ENCODE measurements around the gene PLCB4.

- no peak for TF ChIP-seq POLR2A (IDR thresholded peaks at IDR 0.05)
- TF ChIP-seq, protein P1, sequence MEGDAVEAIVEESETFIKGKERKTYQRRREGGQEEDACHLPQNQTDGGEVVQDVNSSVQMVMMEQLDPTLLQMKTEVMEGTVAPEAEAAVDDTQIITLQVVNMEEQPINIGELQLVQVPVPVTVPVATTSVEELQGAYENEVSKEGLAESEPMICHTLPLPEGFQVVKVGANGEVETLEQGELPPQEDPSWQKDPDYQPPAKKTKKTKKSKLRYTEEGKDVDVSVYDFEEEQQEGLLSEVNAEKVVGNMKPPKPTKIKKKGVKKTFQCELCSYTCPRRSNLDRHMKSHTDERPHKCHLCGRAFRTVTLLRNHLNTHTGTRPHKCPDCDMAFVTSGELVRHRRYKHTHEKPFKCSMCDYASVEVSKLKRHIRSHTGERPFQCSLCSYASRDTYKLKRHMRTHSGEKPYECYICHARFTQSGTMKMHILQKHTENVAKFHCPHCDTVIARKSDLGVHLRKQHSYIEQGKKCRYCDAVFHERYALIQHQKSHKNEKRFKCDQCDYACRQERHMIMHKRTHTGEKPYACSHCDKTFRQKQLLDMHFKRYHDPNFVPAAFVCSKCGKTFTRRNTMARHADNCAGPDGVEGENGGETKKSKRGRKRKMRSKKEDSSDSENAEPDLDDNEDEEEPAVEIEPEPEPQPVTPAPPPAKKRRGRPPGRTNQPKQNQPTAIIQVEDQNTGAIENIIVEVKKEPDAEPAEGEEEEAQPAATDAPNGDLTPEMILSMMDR (IDR thresholded peaks at IDR 0.05): no peak
Measured at GRCh38 chr20:9390441-9390840, 321.6 kb downstream of the PLCB4 start.
